Kidney (tissue), 14 donors: Measurements from ENCODE around the gene LMOD3. TPM values are rescaled to one million over a fixed set of nuclear protein-coding genes. Genes with fewer than 3 reads are reported as not detected.

Experiments used
- DNase-seq, 5 donors: peaks; one replicate each; pipeline ENCODE4 v3.0.0-alpha.2; 2013 to 2020
- FAIRE-seq: peaks from 2 replicates; lab custom pipeline; 2012; peaks lifted over from hg19 to GRCh38; lab: Jason Lieb, UNC
- H3K27ac ChIP-seq, 2 donors: one replicate each; pipeline ENCODE4 v1.7.0; 2013; ENCODE audit warnings: low read depth in 2 of 2, low read length in 2 of 2, inconsistent platforms in 1 of 2
- H3K27me3 ChIP-seq: one replicate; pipeline ENCODE4 v1.7.1; 2013; ENCODE audit warnings: low read length, inconsistent platforms; ENCODE audit not compliant: control insufficient read depth, insufficient read depth
- H3K36me3 ChIP-seq, 3 donors: one replicate each; pipeline versions ENCODE4 v1.7.0 to v1.7.1; 2013; ENCODE audit warnings: low read length in 3 of 3, control low read depth in 1 of 3, inconsistent platforms in 1 of 3; ENCODE audit not compliant: insufficient read depth in 3 of 3, control insufficient read depth in 2 of 3
- H3K4me1 ChIP-seq, 3 donors: one replicate each; pipeline versions ENCODE4 v1.7.0 to v1.7.1; 2013; ENCODE audit warnings: low read length in 3 of 3, inconsistent platforms in 1 of 3, low read depth in 1 of 3; ENCODE audit not compliant: control insufficient read depth in 2 of 3, insufficient read depth in 2 of 3
- H3K4me3 ChIP-seq, 3 donors: one replicate each; pipeline versions ENCODE4 v1.7.0 to v1.8.1; 2013; ENCODE audit warnings: low read length in 3 of 3, control low read depth in 1 of 3, inconsistent platforms in 1 of 3
- H3K9ac ChIP-seq, 3 donors: one replicate each; pipeline versions ENCODE4 v1.7.0 to v1.7.1; 2013; ENCODE audit warnings: low read length in 3 of 3, control low read depth in 1 of 3, inconsistent platforms in 1 of 3
- H3K9me3 ChIP-seq, 3 donors: one replicate each; pipeline versions ENCODE4 v1.7.0 to v1.7.1; 2013; ENCODE audit warnings: low read length in 3 of 3, control low read depth in 1 of 3, inconsistent platforms in 1 of 3; ENCODE audit not compliant: control insufficient read depth in 2 of 3, insufficient read depth in 1 of 3
- intact Hi-C: fragments of 100-400 bp; cut with DNase I; formaldehyde crosslinking; loops from one replicate; pipeline ENCODE4 v1.11.1; 2022
- polyA plus RNA-seq: library from polyadenylated mRNA; stranded (reverse); fragments of 350-450 nt; fragmentation: Illumina TruSeq; extraction: RNeasy Lipid Tissue Mini Kit (QIAGEN cat#74804); gene quantifications from one replicate; pipeline ENCODE4 v1.2.3, GENCODE V29; 2014; ENCODE audit warnings: low read depth, low replicate concordance; ENCODE audit not compliant: insufficient read depth
- total RNA-seq: library from RNA; stranded (reverse); fragmentation: NEBNext Ultra II Directional; extraction: Animal tissue kit (Norgen Biotek cat#: 25700); gene quantifications from one replicate; pipeline ENCODE4 v1.2.1, GENCODE V29; 2021
- TF ChIP-seq, protein P1 (sequence below): IDR thresholded peaks from 3 replicates; pipeline ENCODE4 v1.5.1; 2012; ENCODE audit warnings: mild to moderate bottlenecking, moderate library complexity, borderline replicate concordance; ENCODE audit not compliant: insufficient read depth; ENCODE audit errors: extremely low read depth
- donor health status: control.
- donor health status: control.
- donor health status: control.
- donor health status: control.
- donor health status: control.
- donor health status: DM: yes; HTN: yes; CAD: no.
- donor health status: Normal renal cell carcinoma (clear cell type).

LMOD3 gene
- total and polyA plus RNA-seq, 2 donors from 2014 or later: 0.09 to 0.28 TPM

DNA sequence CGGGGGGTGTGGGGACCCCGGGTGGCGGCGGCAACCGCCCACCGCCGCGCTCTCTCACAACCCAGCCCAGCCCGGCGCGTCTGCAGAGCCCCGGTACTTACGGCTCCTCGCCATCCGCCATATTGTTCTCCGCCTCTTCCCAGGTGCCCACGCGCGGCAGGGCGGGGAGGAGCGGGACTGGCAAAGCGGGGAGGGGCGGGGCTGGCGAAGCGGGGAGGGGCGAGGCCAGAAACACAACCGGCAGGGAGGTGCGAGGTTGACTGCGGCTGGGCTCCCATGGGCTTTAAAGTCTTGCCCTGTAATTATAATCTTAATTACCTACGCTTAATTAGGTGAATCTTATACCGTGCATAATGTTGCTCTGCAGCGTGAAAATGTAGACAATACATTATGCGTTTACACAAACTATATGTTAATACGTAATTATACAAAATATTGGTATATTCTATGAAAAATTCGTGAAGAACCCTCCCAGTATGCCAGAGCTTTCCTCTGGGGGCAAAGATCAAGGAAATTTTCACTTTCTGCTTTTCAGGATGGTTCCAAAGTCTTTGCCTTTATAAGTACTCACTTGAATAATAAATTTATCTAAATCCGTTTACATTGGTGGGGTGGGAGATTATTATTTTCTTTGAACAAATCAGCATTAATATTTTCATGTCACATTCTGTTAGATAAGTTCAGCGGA, 42.0 kb downstream of the LMOD3 start, which contains the start of gene UBA3:
TSS of gene UBA3 (minus strand) at position 133 of the 688 bp plus-strand sequence. CDS start at position 121, 12 bp downstream.
- peak within 1 kb of the TSS; percentile 78 to 96 (median 84) for H3K4me3 ChIP-seq
- TF ChIP-seq, protein P1, sequence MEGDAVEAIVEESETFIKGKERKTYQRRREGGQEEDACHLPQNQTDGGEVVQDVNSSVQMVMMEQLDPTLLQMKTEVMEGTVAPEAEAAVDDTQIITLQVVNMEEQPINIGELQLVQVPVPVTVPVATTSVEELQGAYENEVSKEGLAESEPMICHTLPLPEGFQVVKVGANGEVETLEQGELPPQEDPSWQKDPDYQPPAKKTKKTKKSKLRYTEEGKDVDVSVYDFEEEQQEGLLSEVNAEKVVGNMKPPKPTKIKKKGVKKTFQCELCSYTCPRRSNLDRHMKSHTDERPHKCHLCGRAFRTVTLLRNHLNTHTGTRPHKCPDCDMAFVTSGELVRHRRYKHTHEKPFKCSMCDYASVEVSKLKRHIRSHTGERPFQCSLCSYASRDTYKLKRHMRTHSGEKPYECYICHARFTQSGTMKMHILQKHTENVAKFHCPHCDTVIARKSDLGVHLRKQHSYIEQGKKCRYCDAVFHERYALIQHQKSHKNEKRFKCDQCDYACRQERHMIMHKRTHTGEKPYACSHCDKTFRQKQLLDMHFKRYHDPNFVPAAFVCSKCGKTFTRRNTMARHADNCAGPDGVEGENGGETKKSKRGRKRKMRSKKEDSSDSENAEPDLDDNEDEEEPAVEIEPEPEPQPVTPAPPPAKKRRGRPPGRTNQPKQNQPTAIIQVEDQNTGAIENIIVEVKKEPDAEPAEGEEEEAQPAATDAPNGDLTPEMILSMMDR: no peak
- no peaks in the 10 kb centered on the region for H3K27me3 ChIP-seq
- H3K9ac ChIP-seq: peak within 1 kb of the TSS; percentile 68 to 95 (median 77)
- DNase-seq (peak; percentile 93 to 97 (median 95)), FAIRE-seq (peak; percentile 3)
- H3K36me3 ChIP-seq: no peaks in the 10 kb centered on the region
- intact Hi-C loops: no loop called here
- peaks cover 0 to 19% (median 0%) of the 10 kb centered on the region in 3 donors for H3K4me1 ChIP-seq
- no peaks in the 10 kb centered on the region for H3K9me3 ChIP-seq
- H3K27ac ChIP-seq: peak within 1 kb of the TSS; percentile 2 to 53

DNA sequence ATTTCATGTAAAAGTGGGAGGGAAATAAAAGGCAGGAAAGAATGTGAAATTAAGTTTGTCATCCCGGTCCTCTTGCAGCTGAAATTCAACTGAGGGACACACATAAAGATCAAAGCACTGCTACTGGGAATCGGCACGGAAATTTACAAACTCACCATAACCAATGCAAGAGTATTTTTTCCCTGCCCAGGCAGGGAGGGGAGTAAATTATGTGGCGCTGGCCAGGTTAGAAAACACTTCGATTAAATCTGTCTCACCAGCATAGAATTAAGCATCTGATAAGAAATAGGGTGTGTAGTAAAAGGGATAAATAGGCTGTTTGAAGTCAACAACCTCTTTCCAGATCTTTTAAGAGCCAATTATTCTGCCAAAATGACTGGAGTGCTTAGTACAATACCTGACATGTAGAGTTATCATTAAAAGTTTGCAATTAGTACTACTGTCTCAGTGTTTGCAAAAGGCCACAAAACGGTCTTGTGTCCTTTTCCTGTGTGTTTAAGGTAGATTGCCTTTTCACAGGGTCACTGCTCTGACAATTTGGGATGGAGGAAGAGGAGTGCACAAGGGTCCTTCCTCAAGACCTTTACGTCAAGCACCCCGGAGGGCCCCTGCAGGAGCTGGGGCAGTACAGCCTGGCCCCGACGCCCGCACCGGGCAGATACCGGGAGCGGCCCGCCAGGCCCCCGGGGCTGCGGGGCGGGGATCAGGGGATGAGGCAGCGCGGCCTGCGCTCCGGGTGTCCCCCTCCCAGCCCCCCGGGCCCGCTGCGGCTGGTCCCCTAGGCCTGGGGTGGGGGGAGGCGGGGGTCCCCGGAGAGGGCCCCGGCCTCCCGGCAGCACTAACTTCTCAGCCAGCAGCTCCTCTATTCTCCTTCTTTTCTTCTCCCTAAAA, 42.9 kb downstream of the LMOD3 start:
- TF ChIP-seq, protein P1: no peak
- intact Hi-C loops: no loop called here
- H3K4me3 ChIP-seq: peak overlapping the region; percentile 78 to 96 (median 84)
- H3K36me3 ChIP-seq: no peaks in the 10 kb centered on the region
- peaks cover 0 to 18% (median 0%) of the 10 kb centered on the region in 3 donors for H3K4me1 ChIP-seq
- H3K9me3 ChIP-seq: no peaks in the 10 kb centered on the region
- H3K27me3 ChIP-seq: no peaks in the 10 kb centered on the region
- peak overlapping the region; percentile 68 to 87 (median 77) for H3K9ac ChIP-seq
- H3K27ac ChIP-seq: peak overlapping the region; percentile 2 to 53
- DNase-seq (peak; percentile 21 to 71 (median 47)), FAIRE-seq (no peak)

DNA sequence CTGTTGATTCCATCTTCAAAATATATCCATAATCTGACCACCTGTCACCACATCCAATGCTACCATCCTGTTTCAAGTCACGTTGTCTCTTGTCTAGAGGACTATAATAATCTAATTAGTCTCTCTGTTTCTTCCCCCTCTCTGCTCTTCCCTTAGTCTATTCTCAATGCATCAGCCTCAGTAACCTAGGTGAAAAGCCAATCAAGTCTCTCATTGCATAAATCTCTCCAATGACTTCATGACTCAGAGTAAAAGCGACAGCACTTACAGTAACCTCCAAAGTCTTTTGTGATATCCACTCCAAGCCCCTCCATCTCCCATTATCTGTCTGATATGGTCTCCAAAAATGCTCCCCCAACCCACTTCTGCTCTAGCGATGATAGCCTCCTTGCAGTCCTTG, 49.5 kb downstream of the LMOD3 start:
- H3K9ac ChIP-seq: no peak overlapping the region
- no peak overlapping the region for H3K27ac ChIP-seq
- no peak overlapping the region for H3K4me3 ChIP-seq
- peaks cover 0 to 5% (median 2%) of the 10 kb centered on the region in 3 donors for H3K36me3 ChIP-seq
- no peaks in the 10 kb centered on the region for H3K27me3 ChIP-seq
- FAIRE-seq (no peak), DNase-seq (no peak)
- TF ChIP-seq, protein P1: no peak
- H3K4me1 ChIP-seq: no peaks in the 10 kb centered on the region
- intact Hi-C loops: no loop called here
- no peaks in the 10 kb centered on the region for H3K9me3 ChIP-seq
